KOPT-K1 (cell line): ENCODE measurements around the gene ARHGAP28.
"Not testable (repeated sequence)": the region's sequence is repeated elsewhere in the genome, so short reads cannot be mapped to it uniquely, and the experiment has no call there.

Experiments used
- H3K27ac ChIP-seq: fragments of 200-600 bp; sonication (generic); 2 replicates; pipeline ENCODE4 v1.5.1; 2016; ENCODE audit warnings: antibody characterized with exemption, mild to moderate bottlenecking, low read depth, low read length; ENCODE audit not compliant: poor library complexity, severe bottlenecking
- H3K36me3 ChIP-seq: fragments of 200-600 bp; sonication (generic); 2 replicates; pipeline ENCODE4 v1.5.1; 2017; ENCODE audit warnings: antibody characterized with exemption, mild to moderate bottlenecking, low read length, moderate library complexity; ENCODE audit not compliant: insufficient read depth
- H3K9me3 ChIP-seq: fragments of 200-600 bp; sonication (generic); 2 replicates; pipeline ENCODE4 v1.5.1; 2017; ENCODE audit warnings: antibody characterized with exemption, low read length, mild to moderate bottlenecking; ENCODE audit not compliant: insufficient read depth, poor library complexity, severe bottlenecking

The ARHGAP28 gene

GRCh38 chr18:6778459-6779247 is 49.1 kb downstream of the ARHGAP28 start:
- Histone ChIP-seq H3K9me3 (no peaks in the 10 kb centered on the region), H3K27ac (no peak overlapping the region), H3K36me3 (no peaks in the 10 kb centered on the region)

GRCh38 chr18:6781142-6781714 is 51.7 kb downstream of the ARHGAP28 start:
- H3K27ac ChIP-seq, result no peak overlapping the region
- no peaks in the 10 kb centered on the region for H3K9me3 ChIP-seq
- no peaks in the 10 kb centered on the region for H3K36me3 ChIP-seq

GRCh38 chr18:6781796-6782195 is 52.3 kb downstream of the ARHGAP28 start:
- H3K36me3 ChIP-seq, result no peaks in the 10 kb centered on the region
- no peak overlapping the region for H3K27ac ChIP-seq
- no peaks in the 10 kb centered on the region for H3K9me3 ChIP-seq

- Histone ChIP-seq H3K36me3 (no peaks in the 10 kb centered on the region), H3K27ac (no peak overlapping the region), H3K9me3 (no peaks in the 10 kb centered on the region)
Measured at GRCh38 chr18:6782861-6783260, 53.3 kb downstream of the ARHGAP28 start.

- Histone ChIP-seq H3K27ac (no peak overlapping the region), H3K9me3 (no peaks in the 10 kb centered on the region), H3K36me3 (no peaks in the 10 kb centered on the region)
Measured at GRCh38 chr18:6784046-6784445, 54.5 kb downstream of the ARHGAP28 start.

- no peak overlapping the region for H3K27ac ChIP-seq
- H3K9me3 ChIP-seq, result no peaks in the 10 kb centered on the region
- H3K36me3 ChIP-seq, result no peaks in the 10 kb centered on the region
Measured at GRCh38 chr18:6785001-6785400, 55.5 kb downstream of the ARHGAP28 start.

GRCh38 chr18:6785411-6785810 is 55.9 kb downstream of the ARHGAP28 start:
- Histone ChIP-seq H3K36me3 (no peaks in the 10 kb centered on the region), H3K9me3 (no peaks in the 10 kb centered on the region), H3K27ac (no peak overlapping the region)

GRCh38 chr18:6792391-6792790 is 62.9 kb downstream of the ARHGAP28 start:
- H3K27ac ChIP-seq, result no peak overlapping the region
- H3K36me3 ChIP-seq, result no peaks in the 10 kb centered on the region
- H3K9me3 ChIP-seq, result no peaks in the 10 kb centered on the region

GRCh38 chr18:6793455-6793854 is 63.9 kb downstream of the ARHGAP28 start:
- Histone ChIP-seq H3K9me3 (no peaks in the 10 kb centered on the region), H3K36me3 (no peaks in the 10 kb centered on the region), H3K27ac (no peak overlapping the region)

GRCh38 chr18:6793986-6794385 is 64.5 kb downstream of the ARHGAP28 start:
- no peak overlapping the region for H3K27ac ChIP-seq
- H3K9me3 ChIP-seq, result no peaks in the 10 kb centered on the region
- H3K36me3 ChIP-seq, result no peaks in the 10 kb centered on the region

GRCh38 chr18:6795307-6795706 is 65.8 kb downstream of the ARHGAP28 start:
- no peak overlapping the region for H3K27ac ChIP-seq
- H3K36me3 ChIP-seq, result no peaks in the 10 kb centered on the region
- H3K9me3 ChIP-seq, result no peaks in the 10 kb centered on the region

- H3K9me3 ChIP-seq, result no peaks in the 10 kb centered on the region
- H3K36me3 ChIP-seq, result no peaks in the 10 kb centered on the region
- no peak overlapping the region for H3K27ac ChIP-seq
Measured at GRCh38 chr18:6796511-6796910, 67.0 kb downstream of the ARHGAP28 start.

- no peak overlapping the region for H3K27ac ChIP-seq
- H3K9me3 ChIP-seq, result no peaks in the 10 kb centered on the region
- no peaks in the 10 kb centered on the region for H3K36me3 ChIP-seq
Measured at GRCh38 chr18:6797171-6797570, 67.7 kb downstream of the ARHGAP28 start.

GRCh38 chr18:6798896-6799295 is 69.4 kb downstream of the ARHGAP28 start:
- no peaks in the 10 kb centered on the region for H3K36me3 ChIP-seq
- no peaks in the 10 kb centered on the region for H3K9me3 ChIP-seq
- no peak overlapping the region for H3K27ac ChIP-seq

- not testable (repeated sequence) for H3K9me3 ChIP-seq, H3K27ac ChIP-seq, H3K36me3 ChIP-seq
Measured at GRCh38 chr18:6800309-6800708, 70.8 kb downstream of the ARHGAP28 start.
